Stimulated activated CD4-positive, alpha-beta T cell treated with anti-CD3 and anti-CD28 coated beads, Interleukin-1b, Interleukin-23, amount 100 ng/mL, for 48 hours (primary cell): ENCODE results near the gene NUDT21.
A peak's percentile ranks its signal among the peaks of the same experiment; 100 is the strongest.
"Not testable (repeated sequence)": the region's sequence is repeated elsewhere in the genome, so short reads cannot be mapped to it uniquely, and the experiment has no call there.

ENCODE experiments used
- DNase-seq: peaks from one replicate; pipeline ENCODE4 v3.0.0-alpha.2; 2020

The NUDT21 gene

GRCh38 chr16:56450986-56451752 lies at the start of gene NUDT21, which contains the start of gene OGFOD1:
NUDT21 (minus strand) TSS chr16:56451332; CDS start chr16:56451202, 130 bp downstream.
OGFOD1 (plus strand) TSS chr16:56451554; CDS start chr16:56451613, 59 bp downstream.
- DNase-seq, result peak; percentile 95

GRCh38 chr16:56493815-56494214 lies 42.7 kb upstream of the NUDT21 start:
- DNase-seq, result no peak

- DNase-seq, result no peak
These were observed 42.0 kb upstream of the NUDT21 start for GRCh38 chr16:56493126-56493525.

GRCh38 chr16:56491657-56492261 lies 40.6 kb upstream of the NUDT21 start:
- no peak for DNase-seq

- not testable (repeated sequence) for DNase-seq
These were observed 37.7 kb upstream of the NUDT21 start for GRCh38 chr16:56488868-56489267.

GRCh38 chr16:56488035-56488434 lies 36.9 kb upstream of the NUDT21 start:
- no peak for DNase-seq

- no peak for DNase-seq
These were observed 32.3 kb upstream of the NUDT21 start for GRCh38 chr16:56483394-56483793.

GRCh38 chr16:56482683-56483236 lies 31.6 kb upstream of the NUDT21 start:
- no peak for DNase-seq

- no peak for DNase-seq
These were observed 30.5 kb upstream of the NUDT21 start for GRCh38 chr16:56481468-56482122.

- no peak for DNase-seq
These were observed 29.8 kb upstream of the NUDT21 start for GRCh38 chr16:56480776-56481467.

- no peak for DNase-seq
These were observed 28.3 kb upstream of the NUDT21 start for GRCh38 chr16:56479469-56479868.

- DNase-seq, result no peak
These were observed 27.3 kb upstream of the NUDT21 start for GRCh38 chr16:56478281-56479049.

- no peak for DNase-seq
These were observed 26.2 kb upstream of the NUDT21 start for GRCh38 chr16:56477096-56477878.

GRCh38 chr16:56475201-56475600 lies 24.1 kb upstream of the NUDT21 start:
- DNase-seq, result no peak

- DNase-seq, result no peak
These were observed 19.5 kb upstream of the NUDT21 start for GRCh38 chr16:56470666-56471065.

- no peak for DNase-seq
These were observed 19.1 kb upstream of the NUDT21 start for GRCh38 chr16:56470232-56470631.

- no peak for DNase-seq
These were observed 18.6 kb upstream of the NUDT21 start for GRCh38 chr16:56469748-56470147.

- no peak for DNase-seq
These were observed 17.7 kb upstream of the NUDT21 start for GRCh38 chr16:56468800-56469199.

GRCh38 chr16:56466344-56466743 lies 15.2 kb upstream of the NUDT21 start:
- no peak for DNase-seq

GRCh38 chr16:56463153-56463552 lies 12.0 kb upstream of the NUDT21 start:
- no peak for DNase-seq

- DNase-seq, result no peak
These were observed 11.1 kb upstream of the NUDT21 start for GRCh38 chr16:56462064-56462796.
